GF-D8 (cell line): ENCODE measurements around the gene ARHGAP21.

Experiments used
- DNase-seq: peaks from one replicate; lab custom pipeline; 2025; lab: John Stamatoyannopoulos, UW

ARHGAP21 gene

DNA sequence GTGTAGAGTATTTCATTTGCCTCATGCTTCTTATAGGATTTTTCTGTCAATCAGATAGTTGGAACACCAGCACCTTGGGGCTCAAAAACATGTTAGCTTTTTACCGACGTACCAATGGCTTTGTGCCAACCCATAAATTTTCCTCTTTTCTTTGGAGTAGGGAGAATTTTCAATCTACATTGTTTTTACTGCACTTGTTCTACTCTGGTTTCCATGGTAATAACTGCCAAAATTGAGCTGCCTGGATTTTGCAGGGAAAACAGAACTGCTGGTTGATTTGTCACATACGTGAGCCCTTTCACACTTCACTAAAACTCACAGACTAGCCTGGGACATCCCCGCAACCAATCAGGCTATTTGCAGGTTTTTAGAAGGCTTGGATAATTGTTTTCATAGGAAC, 189.7 kb downstream of the ARHGAP21 start:
- no peak for DNase-seq
